ENCODE measurements around the gene AGPAT4. TPM values are rescaled to one million over a fixed set of nuclear protein-coding genes. Genes with fewer than 3 reads are reported as not detected.

Gene AGPAT4
- total and polyA plus RNA-seq, 2 donors (not counting 3 experiments of a cell fraction or from before 2014, with no cell fraction given), result 10.2 to 15.2 TPM

GRCh38 chr6:161301338-161301737 is 27.5 kb upstream of the AGPAT4 start:
- no peaks in the 10 kb centered on the region for H3K9me1 ChIP-seq (replicated peaks; ENCODE audit: control insufficient read depth, extremely low read depth, insufficient read depth, low read length)
- no peak for FAIRE-seq
- no peaks in the 10 kb centered on the region for H4K20me1 ChIP-seq (replicated peaks; ENCODE audit: control insufficient read depth, extremely low read depth, insufficient read depth, low read length)
- H3K4me2 ChIP-seq (ENCODE audit: insufficient read depth, low read length), result no peak overlapping the region
- H2AFZ ChIP-seq (ENCODE audit: low read depth, low read length), result no peak overlapping the region
- POLR2A ChIA-PET, result no interaction called here
- H3K36me3 ChIP-seq (ENCODE audit: control insufficient read depth in 2 of 2, extremely low read depth in 1 of 2, insufficient read depth in 2 of 2, low read length in 2 of 2), result no peaks in the 10 kb centered on the region
- H3K4me3 ChIP-seq (replicated peaks in 1 of 3; ENCODE audit: insufficient read depth in 1 of 3, low read depth in 1 of 3, low read length in 3 of 3), result no peak overlapping the region
- TF ChIP-seq GATA2 (IDR thresholded peaks at IDR 0.05; ENCODE audit: insufficient read depth, insufficient read length, low read depth, low read length) (no peak), CTCF (IDR thresholded peaks at IDR 0.05; ENCODE audit: extremely low read depth in 1 of 2, insufficient read depth in 1 of 2, low read depth in 1 of 2, low read length in 2 of 2) (no peak), MAX (IDR thresholded peaks at IDR 0.05; ENCODE audit: insufficient read depth, insufficient read length) (no peak), EZH2 (IDR thresholded peaks at IDR 0.05; ENCODE audit: borderline replicate concordance, low read depth, low read length, severe bottlenecking) (no peak), FOS (IDR thresholded peaks at IDR 0.05; ENCODE audit: borderline replicate concordance, insufficient read depth, low read length) (no peak), POLR2AphosphoS5 (IDR thresholded peaks at IDR 0.05; ENCODE audit: insufficient read depth, low read depth, low read length) (no peak)
- no peaks in the 10 kb centered on the region for H3K79me2 ChIP-seq (ENCODE audit: control insufficient read depth, insufficient read depth, low read length)
- H3K9ac ChIP-seq (replicated peaks; ENCODE audit: extremely low read depth, insufficient read depth, low read length), result no peak overlapping the region
- H3K27me3 ChIP-seq (ENCODE audit: control insufficient read depth in 2 of 2, insufficient read depth in 2 of 2, low read length in 2 of 2), result no peaks in the 10 kb centered on the region
- no peaks in the 10 kb centered on the region for H3K9me3 ChIP-seq (replicated peaks; ENCODE audit: control insufficient read depth, insufficient read depth, low read length)
- H3K4me1 ChIP-seq (ENCODE audit: control insufficient read depth, extremely low read depth, insufficient read depth, low read length), result no peaks in the 10 kb centered on the region
- dilution Hi-C loops (cut with MboI; ENCODE audit: extremely low pct_ligation_motif_present, low sequenced_read_pairs), result no loop called here
- no peak for DNase-seq (ENCODE audit: low read depth, low spot score)
- no peak overlapping the region for H3K27ac ChIP-seq (ENCODE audit: insufficient read depth, low read depth, low read length)
- CTCF ChIA-PET, result interaction anchor here (1.0 kb wide), 1 partner anchor 70 kb away, joined by 7 read pairs; no protein-coding TSS in a partner anchor
- BruUV-seq (replicated peaks), result no TSS peak
- intact Hi-C loops (cut with micrococcal nuclease), result no loop called here
